Measurements from ENCODE around the gene USH2A.

Gene USH2A

GRCh38 chr1:215824245-215824644, 599.0 kb downstream of the USH2A start:
- H3K36me3 ChIP-seq (ENCODE audit: control insufficient read depth, insufficient read depth, low read length), result no peaks in the 10 kb centered on the region
- no peaks in the 10 kb centered on the region for H3K27me3 ChIP-seq (replicated peaks; ENCODE audit: control insufficient read depth, insufficient read depth, low read length)
- TF ChIP-seq CTCF (IDR thresholded peaks at IDR 0.05; ENCODE audit: insufficient read depth, low read length, poor library complexity, severe bottlenecking), result peak; percentile 22
- no peak for DNase-seq (ENCODE audit: extremely low read depth, insufficient read length)
- H3K4me3 ChIP-seq (replicated peaks; ENCODE audit: low read depth, low read length), result no peak overlapping the region

- no peak for DNase-seq (ENCODE audit: extremely low read depth, insufficient read length)
- no peaks in the 10 kb centered on the region for H3K36me3 ChIP-seq (ENCODE audit: control insufficient read depth, insufficient read depth, low read length)
- H3K27me3 ChIP-seq (replicated peaks; ENCODE audit: control insufficient read depth, insufficient read depth, low read length), result no peaks in the 10 kb centered on the region
- TF ChIP-seq CTCF (IDR thresholded peaks at IDR 0.05; ENCODE audit: insufficient read depth, low read length, poor library complexity, severe bottlenecking), result no peak
- H3K4me3 ChIP-seq (replicated peaks; ENCODE audit: low read depth, low read length), result no peak overlapping the region
Measured at GRCh38 chr1:215819114-215819513, 604.1 kb downstream of the USH2A start.

- no peak for DNase-seq (ENCODE audit: extremely low read depth, insufficient read length)
- no peak for TF ChIP-seq CTCF (IDR thresholded peaks at IDR 0.05; ENCODE audit: insufficient read depth, low read length, poor library complexity, severe bottlenecking)
- Histone ChIP-seq H3K36me3 (ENCODE audit: control insufficient read depth, insufficient read depth, low read length) (no peaks in the 10 kb centered on the region), H3K27me3 (replicated peaks; ENCODE audit: control insufficient read depth, insufficient read depth, low read length) (no peaks in the 10 kb centered on the region), H3K4me3 (replicated peaks; ENCODE audit: low read depth, low read length) (no peak overlapping the region)
Measured at GRCh38 chr1:215807911-215808436, 615.3 kb downstream of the USH2A start.

- TF ChIP-seq CTCF (IDR thresholded peaks at IDR 0.05; ENCODE audit: insufficient read depth, low read length, poor library complexity, severe bottlenecking), result no peak
- no peaks in the 10 kb centered on the region for H3K36me3 ChIP-seq (ENCODE audit: control insufficient read depth, insufficient read depth, low read length)
- no peak for DNase-seq (ENCODE audit: extremely low read depth, insufficient read length)
- H3K4me3 ChIP-seq (replicated peaks; ENCODE audit: low read depth, low read length), result no peak overlapping the region
- H3K27me3 ChIP-seq (replicated peaks; ENCODE audit: control insufficient read depth, insufficient read depth, low read length), result no peaks in the 10 kb centered on the region
Measured at GRCh38 chr1:215807218-215807617, 616.0 kb downstream of the USH2A start.

GRCh38 chr1:215797859-215798258, 625.4 kb downstream of the USH2A start:
- no peak overlapping the region for H3K4me3 ChIP-seq (replicated peaks; ENCODE audit: low read depth, low read length)
- TF ChIP-seq CTCF (IDR thresholded peaks at IDR 0.05; ENCODE audit: insufficient read depth, low read length, poor library complexity, severe bottlenecking), result no peak
- H3K36me3 ChIP-seq (ENCODE audit: control insufficient read depth, insufficient read depth, low read length), result no peaks in the 10 kb centered on the region
- no peak for DNase-seq (ENCODE audit: extremely low read depth, insufficient read length)
- H3K27me3 ChIP-seq (replicated peaks; ENCODE audit: control insufficient read depth, insufficient read depth, low read length), result no peaks in the 10 kb centered on the region

GRCh38 chr1:215794156-215794555, 629.1 kb downstream of the USH2A start:
- Histone ChIP-seq H3K27me3 (replicated peaks; ENCODE audit: control insufficient read depth, insufficient read depth, low read length) (no peaks in the 10 kb centered on the region), H3K4me3 (replicated peaks; ENCODE audit: low read depth, low read length) (no peak overlapping the region), H3K36me3 (ENCODE audit: control insufficient read depth, insufficient read depth, low read length) (no peaks in the 10 kb centered on the region)
- no peak for TF ChIP-seq CTCF (IDR thresholded peaks at IDR 0.05; ENCODE audit: insufficient read depth, low read length, poor library complexity, severe bottlenecking)
- DNase-seq (ENCODE audit: extremely low read depth, insufficient read length), result no peak
